ENCODE results near the gene TBC1D3B. TPM values are rescaled to one million over a fixed set of nuclear protein-coding genes. Genes with fewer than 3 reads are reported as not detected.
"Not testable (repeated sequence)": the region's sequence is repeated elsewhere in the genome, so short reads cannot be mapped to it uniquely, and the experiment has no call there.

The TBC1D3B gene
- total RNA-seq, 1 donor from 2014 or later = 11.1 TPM

DNA sequence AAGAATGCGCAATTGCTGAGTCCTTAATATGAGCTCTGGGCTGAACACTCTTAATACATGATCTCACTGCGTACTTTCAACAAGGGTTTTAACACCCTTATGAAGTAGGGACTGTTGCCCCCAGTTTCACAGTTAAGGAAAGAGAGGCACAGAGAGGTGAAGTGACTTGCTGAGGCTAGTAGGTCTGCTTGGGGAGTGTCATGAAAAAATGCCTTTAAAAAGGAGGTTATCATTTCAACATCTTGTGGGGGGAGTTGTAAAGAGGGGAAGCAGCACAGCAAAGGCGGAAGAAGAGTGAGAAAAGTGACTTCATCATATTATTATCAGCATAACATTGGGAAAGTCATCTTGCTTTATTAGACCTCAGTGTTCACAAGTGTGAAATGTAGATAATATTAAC, 36.5 kb upstream of the TBC1D3B start:
- no peak for TF ChIP-seq CTCF (IDR thresholded peaks at IDR 0.05)
- intact Hi-C loops (cut with DNase I) = no loop called here
- H3K36me3 ChIP-seq = no peaks in the 10 kb centered on the region

DNA sequence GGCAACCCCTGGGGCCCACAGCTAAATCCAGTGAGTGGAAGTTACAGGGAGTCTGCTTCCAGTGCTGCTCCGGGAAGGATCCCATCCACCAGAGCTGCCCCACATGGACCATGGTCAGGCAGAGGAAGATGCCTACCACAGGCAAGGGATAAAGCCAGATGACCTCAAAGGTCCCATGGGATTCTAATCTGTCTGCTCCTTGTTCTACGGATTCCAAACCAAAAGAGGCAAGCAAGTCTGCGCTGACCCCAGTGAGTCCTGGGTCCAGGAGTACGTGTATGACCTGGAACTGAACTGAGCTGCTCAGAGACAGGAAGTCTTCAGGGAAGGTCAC, 35.8 kb upstream of the TBC1D3B start:
- intact Hi-C loops (cut with DNase I) = no loop called here
- no peak for TF ChIP-seq CTCF (IDR thresholded peaks at IDR 0.05)
- Histone ChIP-seq H3K36me3 (no peaks in the 10 kb centered on the region), H3K4me3 (no peak overlapping the region), H3K27ac (no peak overlapping the region), H3K9me3 (no peaks in the 10 kb centered on the region), H3K27me3 (ENCODE audit: low read depth) (peaks cover 6% of the 10 kb centered on the region), H3K4me1 (peaks cover 5% of the 10 kb centered on the region)
- no peak for DNase-seq
- peak in 1 of 2 donors; percentile 36 for ATAC-seq

More for the DNA sequence above, 36.5 kb upstream of the TBC1D3B start:
- no peak overlapping the region for H3K4me3 ChIP-seq
- peaks cover 5% of the 10 kb centered on the region for H3K4me1 ChIP-seq
- H3K9me3 ChIP-seq = no peaks in the 10 kb centered on the region
- peaks cover 6% of the 10 kb centered on the region for H3K27me3 ChIP-seq (ENCODE audit: low read depth)
- DNase-seq (no peak), ATAC-seq (peak; percentile 26 to 42)
- no peak overlapping the region for H3K27ac ChIP-seq

- H3K4me1 ChIP-seq; H3K36me3 ChIP-seq; DNase-seq; H3K27me3 ChIP-seq (ENCODE audit: low read depth); H3K9me3 ChIP-seq; intact Hi-C loops (cut with DNase I); H3K4me3 ChIP-seq; H3K27ac ChIP-seq: not testable (repeated sequence)
- ATAC-seq = peak; percentile 40 to 55
Measured at GRCh38 chr17:36211484-36212271, 35.2 kb upstream of the TBC1D3B start.

DNA sequence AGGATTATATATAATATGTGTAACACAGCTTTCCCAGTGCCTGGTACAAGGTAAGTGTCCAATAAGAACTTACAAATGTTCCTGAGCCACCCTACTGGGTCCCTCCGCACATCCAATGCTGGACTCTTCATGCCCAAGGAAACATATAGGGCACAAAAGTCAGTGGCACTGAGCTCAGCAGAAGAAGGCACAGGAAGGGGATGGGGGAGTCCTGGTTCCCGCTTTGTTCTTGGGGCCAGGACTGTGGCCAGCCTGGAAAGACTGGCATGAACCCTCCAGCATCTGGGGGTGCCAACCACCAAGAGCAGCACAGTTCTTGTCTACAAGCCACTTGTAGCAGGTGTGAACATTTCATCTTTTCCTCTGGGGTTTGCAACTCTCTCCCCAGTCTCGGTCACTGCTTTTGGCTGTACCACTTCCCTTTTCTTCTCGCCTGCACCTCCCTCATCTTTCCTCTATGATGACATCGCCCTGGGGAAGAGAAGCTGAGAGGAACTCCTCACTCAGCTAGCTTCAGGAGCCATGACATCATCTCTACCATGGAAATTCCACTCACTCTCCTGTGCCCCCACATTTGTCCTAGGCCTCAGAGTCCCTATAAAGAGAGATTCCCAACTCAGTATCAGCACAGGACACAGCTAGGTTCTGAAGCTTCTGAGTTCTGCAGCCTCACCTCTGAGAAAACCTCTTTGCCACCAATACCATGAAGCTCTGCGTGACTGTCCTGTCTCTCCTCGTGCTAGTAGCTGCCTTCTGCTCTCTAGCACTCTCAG, 34.2 kb upstream of the TBC1D3B start, which contains the start of gene CCL4L2:
TSS of gene CCL4L2 (plus strand) at position 625 of the 773 bp plus-strand sequence.
- not testable (repeated sequence) for H3K9me3 ChIP-seq

GRCh38 chr17:36209575-36209974, 33.1 kb upstream of the TBC1D3B start:
- Histone ChIP-seq H3K4me3 (no peak overlapping the region), H3K36me3 (no peaks in the 10 kb centered on the region), H3K9me3 (no peaks in the 10 kb centered on the region), H3K4me1 (peaks cover 5% of the 10 kb centered on the region), H3K27me3 (ENCODE audit: low read depth) (peaks cover 6% of the 10 kb centered on the region), H3K27ac (no peak overlapping the region)
- TF ChIP-seq CTCF (IDR thresholded peaks at IDR 0.05) = no peak
- intact Hi-C loops (cut with DNase I) = no loop called here
- DNase-seq (no peak), ATAC-seq (no peak)

More for the DNA sequence above, 34.2 kb upstream of the TBC1D3B start, which contains the start of gene CCL4L2:
- H3K4me3 ChIP-seq; H3K4me1 ChIP-seq; H3K27me3 ChIP-seq (ENCODE audit: low read depth); intact Hi-C loops (cut with DNase I); DNase-seq; H3K36me3 ChIP-seq; H3K27ac ChIP-seq: not testable (repeated sequence)
- ATAC-seq = peak; percentile 81 to 84

- H3K27me3 ChIP-seq (ENCODE audit: low read depth); ATAC-seq; H3K9me3 ChIP-seq; DNase-seq; H3K36me3 ChIP-seq; intact Hi-C loops (cut with DNase I); H3K27ac ChIP-seq; H3K4me3 ChIP-seq: not testable (repeated sequence)
- H3K4me1 ChIP-seq = peaks cover 17% of the 10 kb centered on the region
Measured at GRCh38 chr17:36207383-36207782, 30.9 kb upstream of the TBC1D3B start.

DNA sequence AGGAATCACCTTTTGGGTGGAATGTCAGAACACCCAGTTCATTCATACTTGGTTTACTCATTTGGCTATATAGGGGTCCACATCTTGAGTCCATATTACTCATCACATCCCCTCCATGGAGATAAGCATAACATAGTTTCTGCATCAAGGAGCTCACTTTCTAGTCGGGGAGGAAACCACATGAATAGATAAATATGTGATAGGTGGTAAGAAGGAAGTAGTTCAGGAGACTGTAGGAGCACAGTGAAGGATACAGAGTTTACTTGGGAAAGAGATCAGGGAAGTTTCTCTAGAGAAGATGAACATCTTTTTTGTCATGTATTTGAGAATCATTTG, 30.0 kb upstream of the TBC1D3B start:
- H3K9me3 ChIP-seq; H3K27ac ChIP-seq; H3K36me3 ChIP-seq; H3K27me3 ChIP-seq (ENCODE audit: low read depth); H3K4me3 ChIP-seq; intact Hi-C loops (cut with DNase I); ATAC-seq; DNase-seq: not testable (repeated sequence)
- H3K4me1 ChIP-seq = peaks cover 20% of the 10 kb centered on the region
